NCI-H510A (cell line): ENCODE data around the gene NTM.

Experiments
- DNase-seq: peaks from one replicate; lab custom pipeline; 2025; lab: John Stamatoyannopoulos, UW

The NTM gene

GRCh38 chr11:131865860-131866259 is 495.4 kb downstream of the NTM start:
- DNase-seq: no peak

DNA sequence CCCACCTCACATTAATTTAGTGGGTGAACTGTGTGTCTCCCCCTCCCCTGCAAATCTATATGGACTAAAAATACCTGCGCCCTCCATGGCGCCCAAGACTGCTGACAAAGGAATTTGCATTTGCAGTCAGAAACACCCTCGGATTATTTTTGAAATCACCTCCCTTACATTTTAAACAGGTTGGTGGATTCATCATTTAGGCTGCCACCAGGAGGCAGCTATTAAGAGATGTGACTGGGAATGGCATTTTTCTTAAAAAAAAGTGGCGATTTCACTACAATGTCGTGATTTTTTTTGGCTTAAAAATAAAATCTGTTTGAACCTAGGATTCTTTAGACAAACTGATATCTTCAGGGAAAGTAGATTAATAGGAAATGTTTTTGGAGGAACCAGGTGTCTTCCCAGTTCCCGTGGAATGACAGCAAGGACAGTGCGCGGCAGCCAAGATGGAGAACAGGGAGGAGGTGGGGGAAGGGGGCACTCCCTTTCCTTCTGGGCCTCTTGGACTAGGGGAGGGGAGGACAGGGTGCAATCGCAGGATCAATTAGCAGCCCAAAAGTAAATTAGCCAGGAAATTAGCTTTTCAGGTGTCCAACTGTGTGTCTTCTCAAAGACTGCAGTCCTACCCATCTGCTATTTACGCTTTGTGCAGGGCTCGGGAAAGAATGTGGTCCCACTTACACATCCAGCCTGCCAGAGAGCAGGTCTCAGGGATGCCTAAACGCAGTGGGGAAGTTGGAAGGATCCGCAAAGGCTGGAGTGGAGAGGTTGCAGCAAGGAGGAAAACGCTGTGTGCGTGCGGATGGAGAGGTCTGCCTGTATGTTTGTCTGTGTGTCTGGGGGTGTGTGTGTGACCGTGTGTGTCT is 496.4 kb downstream of the NTM start:
- DNase-seq: no peak

- DNase-seq: peak; percentile 16
These were observed 497.2 kb downstream of the NTM start for GRCh38 chr11:131867457-131868257.

- no peak for DNase-seq
These were observed 498.5 kb downstream of the NTM start for GRCh38 chr11:131868629-131869507.

DNA sequence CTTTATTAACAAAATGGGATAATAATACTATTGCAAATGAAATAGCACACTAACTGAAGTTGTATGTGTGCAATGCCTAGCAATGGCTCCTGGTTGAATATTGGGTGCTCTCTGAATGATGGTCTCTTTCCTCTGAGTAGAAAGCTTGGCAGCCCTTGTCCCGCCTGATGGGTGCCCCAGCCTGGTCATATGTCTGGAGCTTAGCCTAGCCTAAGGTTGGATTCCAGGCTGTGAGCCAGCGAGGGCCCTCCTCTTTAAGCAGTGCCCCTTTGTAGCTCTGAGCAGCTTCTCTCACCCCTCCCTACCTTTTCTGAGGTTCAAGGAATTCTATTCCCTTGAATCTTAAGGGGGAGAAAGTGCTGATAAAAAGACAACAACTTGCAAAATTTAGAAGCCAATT is 499.9 kb downstream of the NTM start:
- no peak for DNase-seq

DNA sequence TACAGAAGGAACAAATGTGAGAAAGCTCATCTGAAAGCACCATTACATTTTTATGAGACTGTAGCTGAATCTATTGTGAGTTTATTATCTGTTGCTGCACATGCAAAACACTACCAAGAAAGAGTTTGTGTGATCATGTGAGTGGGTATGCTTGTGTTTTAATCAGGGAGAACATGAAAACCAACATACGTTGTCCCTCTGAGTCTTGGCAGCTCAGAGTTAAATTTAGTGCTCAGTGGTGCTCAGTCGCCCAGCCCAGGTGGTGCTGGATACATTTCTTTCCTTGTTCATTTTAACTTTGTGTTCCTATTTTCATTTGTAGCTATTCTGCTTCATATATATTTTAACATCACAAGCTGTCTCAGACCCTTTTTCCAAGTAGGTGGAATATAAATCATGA is 500.6 kb downstream of the NTM start:
- no peak for DNase-seq

- no peak for DNase-seq
These were observed 503.7 kb downstream of the NTM start for GRCh38 chr11:131874070-131874469.

- no peak for DNase-seq
These were observed 505.2 kb downstream of the NTM start for GRCh38 chr11:131875611-131876010.

DNA sequence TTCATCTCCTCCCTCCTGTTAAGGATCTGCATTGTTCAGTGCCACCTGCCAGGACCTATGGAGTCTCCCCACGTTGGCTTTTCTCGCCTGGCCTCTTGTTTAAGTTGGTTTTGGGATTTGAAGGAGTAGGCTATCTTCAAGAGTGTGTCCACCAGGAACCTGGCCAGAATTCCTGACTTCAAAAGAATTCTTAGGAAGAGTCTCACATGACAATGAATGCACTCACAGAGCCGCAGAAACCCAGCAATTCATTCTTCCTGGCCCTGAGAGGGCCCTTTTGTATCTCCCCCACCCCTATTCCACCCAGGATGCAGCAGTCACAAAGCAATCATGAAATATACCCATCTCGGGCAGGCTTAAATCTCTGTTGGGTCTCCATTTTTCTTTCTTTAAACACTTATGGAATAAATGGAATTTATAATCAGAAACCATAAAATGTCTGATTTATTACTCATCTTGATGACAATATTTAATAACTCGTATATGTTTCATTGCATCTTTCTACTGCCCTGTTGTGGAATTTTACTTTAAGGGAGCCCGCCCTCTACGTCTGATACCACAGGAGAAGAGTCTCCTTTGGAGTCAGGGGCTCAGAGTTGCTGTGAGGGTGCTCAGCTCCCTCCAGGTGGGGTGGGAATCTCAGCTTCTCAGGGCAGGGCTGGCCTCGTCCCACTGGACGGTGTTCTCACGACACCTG is 507.0 kb downstream of the NTM start:
- no peak for DNase-seq

GRCh38 chr11:131880316-131880715 is 509.9 kb downstream of the NTM start:
- DNase-seq: no peak

GRCh38 chr11:131880976-131881375 is 510.6 kb downstream of the NTM start:
- DNase-seq: no peak

GRCh38 chr11:131883332-131883731 is 512.9 kb downstream of the NTM start:
- DNase-seq: no peak

DNA sequence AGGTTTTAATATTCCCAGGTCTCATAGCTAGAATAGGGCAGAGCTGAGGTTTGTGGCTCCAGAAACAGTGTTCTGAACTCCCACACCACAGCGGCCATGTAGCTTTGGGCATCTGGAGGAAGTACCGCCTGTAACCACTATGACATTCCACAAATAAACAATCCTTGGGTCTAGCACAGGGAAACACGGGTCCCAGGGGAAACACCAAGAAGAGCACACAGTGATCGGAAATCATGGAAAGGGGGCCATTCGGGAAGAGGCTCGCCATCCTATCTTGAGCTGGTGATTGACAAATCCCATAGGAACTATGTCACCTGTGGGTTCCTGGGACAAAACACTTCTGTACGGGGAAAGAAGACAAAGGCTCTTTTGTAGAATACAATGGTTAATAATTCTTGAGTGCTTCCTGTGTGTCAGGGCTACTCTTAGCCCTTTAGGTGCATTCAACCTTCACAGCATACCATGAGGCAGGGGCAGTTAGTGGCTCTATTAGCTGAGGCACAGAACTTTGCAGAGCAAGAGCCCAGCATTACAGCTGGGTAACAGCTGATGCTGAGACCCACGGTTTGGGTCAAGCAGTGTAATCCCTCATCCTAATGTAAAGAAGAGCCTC is 514.2 kb downstream of the NTM start:
- peak; percentile 47 for DNase-seq

DNA sequence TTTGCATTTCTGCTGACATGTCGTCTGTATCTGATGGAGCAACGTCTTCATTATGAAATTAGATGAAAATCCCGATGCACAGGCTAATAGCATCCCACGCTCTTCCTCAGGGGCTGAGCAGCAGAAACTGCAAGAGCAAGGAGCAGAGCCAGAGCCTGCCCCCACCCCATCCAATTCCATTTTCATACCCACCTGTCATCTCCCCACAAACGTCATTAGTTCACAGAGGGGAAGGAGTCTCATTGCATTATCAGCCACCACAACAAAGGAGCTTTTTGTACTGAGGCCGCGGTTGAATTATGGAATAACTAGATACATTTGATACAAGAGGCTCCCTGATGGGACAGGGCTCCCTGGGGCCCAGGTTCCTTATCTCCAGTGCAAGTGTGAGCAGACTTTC is 515.0 kb downstream of the NTM start:
- DNase-seq: no peak

- no peak for DNase-seq
These were observed 515.8 kb downstream of the NTM start for GRCh38 chr11:131886201-131886600.

GRCh38 chr11:131888230-131888855 is 517.9 kb downstream of the NTM start:
- DNase-seq: peak; percentile 10

DNA sequence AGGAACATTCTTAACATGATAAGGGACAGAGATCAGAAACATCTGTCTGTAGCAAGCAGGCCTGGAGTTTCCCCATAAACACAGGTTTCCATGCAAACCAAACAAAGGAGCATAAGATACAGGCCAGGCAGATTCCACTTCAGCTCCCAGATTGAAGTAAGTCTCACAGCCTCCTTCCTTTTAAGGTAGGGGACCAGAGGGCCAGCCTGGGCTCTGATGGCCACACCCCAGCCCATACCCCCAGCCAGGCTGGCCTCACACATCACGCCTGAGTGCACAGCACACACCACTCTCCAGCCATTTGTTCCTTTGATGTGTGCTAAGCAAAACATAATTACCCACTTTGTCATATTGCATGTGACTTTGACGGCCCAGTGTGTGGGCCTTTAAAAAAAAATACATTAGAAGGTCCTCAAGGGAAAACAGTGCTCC is 518.7 kb downstream of the NTM start:
- peak; percentile 95 for DNase-seq

GRCh38 chr11:131889760-131890581 is 519.6 kb downstream of the NTM start:
- DNase-seq: peak; percentile 45

- DNase-seq: no peak
These were observed 522.9 kb downstream of the NTM start for GRCh38 chr11:131893103-131893890.
